Superior temporal gyrus (tissue), 1 donor: ENCODE results near the gene NOL8.

Experiments used
- DNase-seq: peaks from one replicate; pipeline ENCODE4 v3.0.0-alpha.2; 2016; ENCODE audit errors: extremely low spot score

NOL8 gene

GRCh38 chr9:92325269-92325990 is at the start of gene NOL8, which contains the start of gene CENPP:
Gene NOL8, minus strand, starts transcription at chr9:92325350. Its CDS starts 1,189 bp downstream, at chr9:92324161.
Gene CENPP, plus strand, starts transcription at chr9:92325953.
- peak; percentile 97 for DNase-seq

- no peak for DNase-seq
Observed at GRCh38 chr9:92373167-92373566, 48.0 kb upstream of the NOL8 start.

- DNase-seq, result no peak
Observed at GRCh38 chr9:92369075-92369474, 43.9 kb upstream of the NOL8 start.

GRCh38 chr9:92360083-92360482 is 34.9 kb upstream of the NOL8 start:
- no peak for DNase-seq

GRCh38 chr9:92359394-92359995 is 34.3 kb upstream of the NOL8 start:
- DNase-seq, result no peak

- DNase-seq, result no peak
Observed at GRCh38 chr9:92353051-92353450, 27.9 kb upstream of the NOL8 start.

GRCh38 chr9:92350740-92351133 is 25.6 kb upstream of the NOL8 start:
- DNase-seq, result no peak

GRCh38 chr9:92349771-92350739 is 24.9 kb upstream of the NOL8 start:
- peak; percentile 46 for DNase-seq

- DNase-seq, result no peak
Observed at GRCh38 chr9:92345582-92345981, 20.4 kb upstream of the NOL8 start.

GRCh38 chr9:92342825-92343488 is 17.8 kb upstream of the NOL8 start:
- DNase-seq, result peak; percentile 30

- DNase-seq, result no peak
Observed at GRCh38 chr9:92341578-92341977, 16.4 kb upstream of the NOL8 start.

- DNase-seq, result no peak
Observed at GRCh38 chr9:92333282-92333634, 8.1 kb upstream of the NOL8 start.

- DNase-seq, result no peak
Observed at GRCh38 chr9:92332577-92333281, 7.6 kb upstream of the NOL8 start.

- peak; percentile 15 for DNase-seq
Observed at GRCh38 chr9:92328225-92328624, 3.1 kb upstream of the NOL8 start.

GRCh38 chr9:92327283-92327850 is 2.2 kb upstream of the NOL8 start:
- no peak for DNase-seq

GRCh38 chr9:92325991-92326500 is 896 bp upstream of the NOL8 start:
- DNase-seq, result no peak

- DNase-seq, result no peak
Observed at GRCh38 chr9:92324889-92325268, 271 bp downstream of the NOL8 start.

- DNase-seq, result no peak
Observed at GRCh38 chr9:92324431-92324830, 719 bp downstream of the NOL8 start.

GRCh38 chr9:92315456-92315855 is 9.7 kb downstream of the NOL8 start:
- no peak for DNase-seq

- no peak for DNase-seq
Observed at GRCh38 chr9:92313624-92314012, 11.5 kb downstream of the NOL8 start.
